Fibroblast of lung (primary cell): ENCODE measurements around the gene KDM2B. TPM values are rescaled to one million over a fixed set of nuclear protein-coding genes. Genes with fewer than 3 reads are reported as not detected.

ENCODE experiments used
- DNase-seq, 2 donors: peaks; one replicate each; pipeline versions ENCODE4 v3.0.0 to v3.0.0-alpha.2; 2010; ENCODE audit warnings: low read depth in 2 of 2
- H2AFZ ChIP-seq: 2 replicates; pipeline ENCODE4 v1.5.1; 2012; ENCODE audit warnings: low read length, control low read depth, inconsistent platforms
- H3K27ac ChIP-seq: 2 replicates; pipeline ENCODE4 v1.5.1; 2011; ENCODE audit warnings: low read length, control low read depth; ENCODE audit not compliant: insufficient read depth
- H3K27me3 ChIP-seq: 2 replicates; pipeline ENCODE4 v1.5.1; 2011; ENCODE audit warnings: mild to moderate bottlenecking, low read length; ENCODE audit not compliant: control insufficient read depth, insufficient read depth
- H3K36me3 ChIP-seq: 2 replicates; pipeline ENCODE4 v1.5.1; 2011; ENCODE audit warnings: low read length; ENCODE audit not compliant: control insufficient read depth, insufficient read depth
- H3K4me1 ChIP-seq: 2 replicates; pipeline ENCODE4 v1.5.1; 2011; ENCODE audit warnings: low read length; ENCODE audit not compliant: control insufficient read depth, insufficient read depth; ENCODE audit errors: extremely low read depth
- H3K4me2 ChIP-seq: 2 replicates; pipeline ENCODE4 v1.5.1; 2011; ENCODE audit warnings: low read length, control low read depth; ENCODE audit not compliant: insufficient read depth; ENCODE audit errors: extremely low read depth
- H3K4me3 ChIP-seq, 4 experiments: fragments of 200-600 bp in 1 of 4; sonication (generic) in 1 of 4; replicated peaks in 1 of 4; 2 replicates each; pipeline ENCODE4 v1.5.1; 2011 to 2016; ENCODE audit warnings: low read length in 4 of 4, low read depth in 3 of 4, mild to moderate bottlenecking in 3 of 4, control low read depth in 2 of 4, inconsistent platforms in 1 of 4, mixed read lengths in 1 of 4; ENCODE audit not compliant: insufficient read depth in 1 of 4; ENCODE audit errors: control extremely low read depth in 1 of 4
- H3K79me2 ChIP-seq: 2 replicates; pipeline ENCODE4 v1.5.1; 2012; ENCODE audit warnings: mild to moderate bottlenecking, low read length, inconsistent platforms; ENCODE audit not compliant: control insufficient read depth, insufficient read depth
- H3K9ac ChIP-seq: 2 replicates; pipeline ENCODE4 v1.5.1; 2011; ENCODE audit warnings: mild to moderate bottlenecking, low read length, control low read depth; ENCODE audit not compliant: insufficient read depth
- H3K9me3 ChIP-seq: 2 replicates; pipeline ENCODE4 v1.5.1; 2012; ENCODE audit warnings: low read depth, low read length; ENCODE audit not compliant: control insufficient read depth, insufficient read depth
- H4K20me1 ChIP-seq: 2 replicates; pipeline ENCODE4 v1.5.1; 2011; ENCODE audit warnings: low read length; ENCODE audit not compliant: control insufficient read depth, insufficient read depth; ENCODE audit errors: extremely low read depth
- EZH2 ChIP-seq: IDR thresholded peaks from 2 replicates; pipeline ENCODE4 v1.5.1; 2012; ENCODE audit warnings: low read length, control low read depth, mild to moderate bottlenecking; ENCODE audit errors: missing control alignments
- polyA plus RNA-seq, 2 donors: library from polyadenylated mRNA; depleted of rRNA in 1 of 2; stranded (reverse) in 1 of 2; unstranded in 1 of 2; fragments of >200 nt; gene quantifications; 2 replicates each; pipeline ENCODE4 v1.2.1, GENCODE V29; 2011 to 2012; ENCODE audit warnings: missing spikeins in 1 of 2
- total RNA-seq: library from RNA; depleted of rRNA; stranded (reverse); fragments of >200 nt; gene quantifications from 2 replicates; pipeline ENCODE4 v1.2.1, GENCODE V29; 2014
- TF ChIP-seq, protein P1 (sequence below), 2 donors: IDR thresholded peaks in 1 of 2; conservative IDR thresholded peaks in 1 of 2; 1 replicate in 1 of 2; 2 replicates in 1 of 2; pipeline ENCODE4 v1.5.1; 2011 to 2012; ENCODE audit warnings: low read length in 2 of 2, control low read depth in 1 of 2, inconsistent platforms in 1 of 2, low read depth in 1 of 2, mild to moderate bottlenecking in 1 of 2

KDM2B gene
- total and polyA plus RNA-seq, 2 donors (not counting 1 experiment from before 2014, with no cell fraction given) = 9.8 to 21.6 TPM

DNA sequence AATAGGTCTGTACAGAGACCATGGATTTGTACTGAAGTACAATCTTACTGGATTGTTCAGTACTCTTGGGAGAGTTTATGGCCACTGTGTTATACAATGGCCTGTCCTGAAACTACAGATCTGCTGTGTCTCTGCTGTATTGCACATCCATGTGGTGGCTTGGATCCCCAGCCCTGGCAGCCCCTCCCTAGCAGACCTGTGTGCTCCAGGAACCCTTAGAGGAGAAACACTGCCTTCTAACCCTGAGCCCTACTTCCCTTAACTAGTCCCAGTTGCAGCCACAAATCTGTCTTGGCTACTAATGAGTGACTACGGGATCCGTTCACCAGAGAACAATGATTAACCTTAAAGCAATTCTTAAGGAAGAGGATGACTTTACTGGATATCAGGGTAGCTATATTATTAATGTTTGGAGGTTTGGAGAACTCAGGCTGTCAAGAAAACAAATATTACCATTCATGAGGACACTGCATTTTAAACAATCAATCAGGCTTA lies 153.2 kb downstream of the KDM2B start:
- no peak overlapping the region for H3K4me3 ChIP-seq
- no peaks in the 10 kb centered on the region for H3K27me3 ChIP-seq
- no peak overlapping the region for H3K27ac ChIP-seq
- H3K79me2 ChIP-seq = no peaks in the 10 kb centered on the region
- H2AFZ ChIP-seq = no peak overlapping the region
- H4K20me1 ChIP-seq = no peaks in the 10 kb centered on the region
- H3K9me3 ChIP-seq = no peaks in the 10 kb centered on the region
- no peaks in the 10 kb centered on the region for H3K4me1 ChIP-seq
- no peak for TF ChIP-seq EZH2
- TF ChIP-seq, protein P1, sequence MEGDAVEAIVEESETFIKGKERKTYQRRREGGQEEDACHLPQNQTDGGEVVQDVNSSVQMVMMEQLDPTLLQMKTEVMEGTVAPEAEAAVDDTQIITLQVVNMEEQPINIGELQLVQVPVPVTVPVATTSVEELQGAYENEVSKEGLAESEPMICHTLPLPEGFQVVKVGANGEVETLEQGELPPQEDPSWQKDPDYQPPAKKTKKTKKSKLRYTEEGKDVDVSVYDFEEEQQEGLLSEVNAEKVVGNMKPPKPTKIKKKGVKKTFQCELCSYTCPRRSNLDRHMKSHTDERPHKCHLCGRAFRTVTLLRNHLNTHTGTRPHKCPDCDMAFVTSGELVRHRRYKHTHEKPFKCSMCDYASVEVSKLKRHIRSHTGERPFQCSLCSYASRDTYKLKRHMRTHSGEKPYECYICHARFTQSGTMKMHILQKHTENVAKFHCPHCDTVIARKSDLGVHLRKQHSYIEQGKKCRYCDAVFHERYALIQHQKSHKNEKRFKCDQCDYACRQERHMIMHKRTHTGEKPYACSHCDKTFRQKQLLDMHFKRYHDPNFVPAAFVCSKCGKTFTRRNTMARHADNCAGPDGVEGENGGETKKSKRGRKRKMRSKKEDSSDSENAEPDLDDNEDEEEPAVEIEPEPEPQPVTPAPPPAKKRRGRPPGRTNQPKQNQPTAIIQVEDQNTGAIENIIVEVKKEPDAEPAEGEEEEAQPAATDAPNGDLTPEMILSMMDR (conservative IDR thresholded peaks at IDR 0.05 in 1 of 2, IDR thresholded peaks at IDR 0.05 in 1 of 2; ENCODE audit: low read depth in 1 of 2, low read length in 2 of 2) = no peak
- no peak for DNase-seq
- peaks cover 29% of the 10 kb centered on the region for H3K36me3 ChIP-seq
- no peak overlapping the region for H3K4me2 ChIP-seq
- no peak overlapping the region for H3K9ac ChIP-seq

DNA sequence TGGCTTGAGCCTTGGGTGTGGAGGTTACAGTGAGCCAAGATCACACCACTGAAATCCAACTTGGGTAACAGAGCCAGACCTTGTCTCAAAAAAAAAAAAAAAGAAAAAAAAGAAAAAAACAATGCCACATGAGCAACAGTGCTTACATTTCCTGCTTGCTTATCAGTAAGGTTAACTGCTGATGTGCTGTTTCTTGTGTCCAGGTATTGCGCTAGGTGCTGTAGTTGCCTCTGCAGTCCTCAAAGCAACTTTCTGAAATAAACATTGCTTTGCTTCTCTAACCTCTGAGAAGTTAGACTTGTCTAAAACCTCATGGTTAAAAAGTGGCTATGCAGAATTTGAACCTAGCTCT lies 156.2 kb downstream of the KDM2B start:
- Histone ChIP-seq H3K79me2 (no peaks in the 10 kb centered on the region), H3K27me3 (no peaks in the 10 kb centered on the region), H3K36me3 (peaks cover 21% of the 10 kb centered on the region), H4K20me1 (no peaks in the 10 kb centered on the region), H3K4me2 (no peak overlapping the region), H3K9me3 (no peaks in the 10 kb centered on the region), H3K27ac (no peak overlapping the region), H3K9ac (no peak overlapping the region), H3K4me1 (no peaks in the 10 kb centered on the region), H2AFZ (no peak overlapping the region), H3K4me3 (no peak overlapping the region)
- TF ChIP-seq, protein P1 (conservative IDR thresholded peaks at IDR 0.05 in 1 of 2, IDR thresholded peaks at IDR 0.05 in 1 of 2; ENCODE audit: low read depth in 1 of 2, low read length in 2 of 2) = no peak
- TF ChIP-seq EZH2 = no peak
- DNase-seq = no peak

DNA sequence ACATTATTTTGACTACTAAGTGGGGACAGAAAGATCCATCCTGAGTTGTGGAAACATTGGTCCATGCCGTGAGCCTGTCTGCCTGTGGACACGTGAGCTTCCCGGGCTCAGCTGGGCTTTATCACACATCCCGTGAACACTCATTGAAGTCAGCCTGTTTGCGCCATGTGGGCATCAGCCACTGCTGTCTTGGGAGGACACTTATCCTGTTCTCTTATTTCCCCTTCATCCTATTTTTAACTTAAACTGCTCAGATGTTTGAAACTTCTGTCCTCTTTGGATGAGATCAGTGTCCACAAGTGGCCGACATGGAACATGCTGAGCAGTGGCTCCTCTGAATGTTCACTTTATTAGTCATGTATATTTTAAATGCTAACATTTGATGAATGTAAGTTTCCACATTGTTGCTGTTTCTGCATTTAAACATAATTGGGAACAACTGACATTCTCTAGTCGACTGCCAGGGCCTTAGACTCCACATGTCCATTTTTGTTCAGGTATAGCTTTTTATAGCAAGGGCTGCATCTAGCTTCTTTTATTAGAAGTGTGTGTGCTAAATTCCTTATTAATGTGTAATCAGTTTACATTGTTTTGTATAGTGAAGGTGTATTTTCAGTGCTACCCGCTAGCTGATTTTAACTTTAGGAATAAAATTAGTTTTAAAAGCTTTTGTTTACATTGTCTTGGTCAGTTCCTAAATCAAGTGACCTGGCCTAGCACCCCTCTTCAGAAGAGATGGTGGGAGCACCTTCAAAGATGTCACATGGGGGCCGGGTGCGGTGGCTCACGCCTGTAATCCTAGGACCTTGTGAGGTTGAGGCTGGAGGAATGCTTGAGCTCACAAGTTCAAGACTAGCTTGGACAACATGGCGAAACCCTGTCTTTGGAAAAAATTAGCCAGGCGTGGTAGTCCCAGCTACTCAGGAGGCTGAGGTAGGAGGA lies 156.9 kb downstream of the KDM2B start:
- no peak for DNase-seq
- Histone ChIP-seq H3K9me3 (no peaks in the 10 kb centered on the region), H3K27me3 (no peaks in the 10 kb centered on the region), H3K36me3 (peaks cover 18% of the 10 kb centered on the region), H3K4me3 (no peak overlapping the region), H3K79me2 (no peaks in the 10 kb centered on the region), H3K27ac (no peak overlapping the region), H4K20me1 (no peaks in the 10 kb centered on the region), H3K9ac (no peak overlapping the region), H3K4me2 (no peak overlapping the region), H2AFZ (no peak overlapping the region), H3K4me1 (no peaks in the 10 kb centered on the region)
- TF ChIP-seq EZH2 = no peak
- TF ChIP-seq, protein P1 (conservative IDR thresholded peaks at IDR 0.05 in 1 of 2, IDR thresholded peaks at IDR 0.05 in 1 of 2; ENCODE audit: low read depth in 1 of 2, low read length in 2 of 2) = no peak
